HEK293 (cell line): Measurements from ENCODE around the gene LRP1B.
"Not testable (repeated sequence)": the region's sequence is repeated elsewhere in the genome, so short reads cannot be mapped to it uniquely, and the experiment has no call there.

Experiments
- CTCF ChIA-PET: fragments of 350-600 bp; formaldehyde crosslinking; extraction: SDS; loops from one replicate; lab custom pipeline; 2021; ENCODE audit warnings: antibody characterized with exemption; lab: Yijun Ruan, JAX
- POLR2A ChIA-PET: fragments of 300-600 bp; formaldehyde crosslinking; extraction: SDS; loops from one replicate; lab custom pipeline; 2020; ENCODE audit warnings: antibody characterized with exemption, inconsistent platforms; lab: Yijun Ruan, JAX
- H3K27ac ChIP-seq: fragments of 200-500 bp; sonication (Bioruptor generic); 2 replicates; pipeline ENCODE4 v1.5.1; 2014; ENCODE audit warnings: low read depth, low read length, control low read depth, inconsistent platforms; ENCODE audit errors: extremely low read depth
- H3K36me3 ChIP-seq, 2 experiments: fragments of 200-500 bp in 1 of 2; sonication (Bioruptor generic) in 1 of 2; 1 replicate in 1 of 2; 2 replicates in 1 of 2; pipeline ENCODE4 v1.5.1; 2014 to 2017; ENCODE audit warnings: inconsistent platforms in 2 of 2, low read length in 2 of 2; ENCODE audit not compliant: control insufficient read depth in 2 of 2, insufficient read depth in 1 of 2
- H3K4me1 ChIP-seq: fragments of 200-500 bp; sonication (Bioruptor generic); 2 replicates; pipeline ENCODE4 v1.5.1; 2014; ENCODE audit warnings: mild to moderate bottlenecking, low read length, inconsistent platforms; ENCODE audit not compliant: control insufficient read depth, insufficient read depth
- H3K4me3 ChIP-seq: 2 replicates; pipeline ENCODE4 v1.5.1; 2011; ENCODE audit warnings: low read depth, mild to moderate bottlenecking, control low read depth, low read length, moderate library complexity
- H3K9me3 ChIP-seq: fragments of 200-500 bp; sonication (Bioruptor generic); 2 replicates; pipeline ENCODE4 v1.5.1; 2014; ENCODE audit warnings: low read depth, low read length, inconsistent platforms; ENCODE audit not compliant: control insufficient read depth, insufficient read depth
- EGR2 ChIP-seq: fragments of 450-650 bp; formaldehyde crosslinking; IDR thresholded peaks from 2 replicates; pipeline ENCODE4 v1.5.1; 2016; ENCODE audit warnings: low read depth, missing biosample characterization, missing genetic modification characterization
- GLI2 ChIP-seq: fragments of 450-650 bp; formaldehyde crosslinking; IDR thresholded peaks from 2 replicates; pipeline ENCODE4; 2017; ENCODE audit warnings: missing biosample characterization, missing genetic modification characterization, low read depth, borderline replicate concordance
- YY1 ChIP-seq: fragments of 450-650 bp; formaldehyde crosslinking; IDR thresholded peaks from 2 replicates; pipeline ENCODE4 v1.5.1; 2018; ENCODE audit warnings: missing biosample characterization, missing genetic modification characterization
- ZBTB11 ChIP-seq: fragments of 450-650 bp; formaldehyde crosslinking; conservative IDR thresholded peaks from 2 replicates; pipeline ENCODE4 v1.5.1; 2016; ENCODE audit warnings: low read depth, missing biosample characterization, missing genetic modification characterization
- ZBTB8A ChIP-seq: fragments of 450-650 bp; formaldehyde crosslinking; IDR thresholded peaks from 2 replicates; pipeline ENCODE4 v1.5.1; 2016; ENCODE audit warnings: missing biosample characterization, missing genetic modification characterization
- ZIC2 ChIP-seq: fragments of 450-650 bp; formaldehyde crosslinking; IDR thresholded peaks from 2 replicates; pipeline ENCODE4 v1.5.1; 2016; ENCODE audit warnings: missing biosample characterization, missing genetic modification characterization
- ZNF114 ChIP-seq: fragments of 450-650 bp; formaldehyde crosslinking; IDR thresholded peaks from 2 replicates; pipeline ENCODE4 v1.5.0; 2017; ENCODE audit warnings: missing biosample characterization, missing genetic modification characterization
- ZNF140 ChIP-seq: fragments of 450-650 bp; formaldehyde crosslinking; IDR thresholded peaks from 2 replicates; pipeline ENCODE4 v1.5.1; 2016; ENCODE audit warnings: missing biosample characterization, missing genetic modification characterization
- ZNF394 ChIP-seq: fragments of 450-650 bp; formaldehyde crosslinking; IDR thresholded peaks from 2 replicates; pipeline ENCODE4 v1.5.1; 2016; ENCODE audit warnings: missing biosample characterization, missing genetic modification characterization, mild to moderate bottlenecking, moderate library complexity, borderline replicate concordance
- ZNF416 ChIP-seq: fragments of 450-650 bp; formaldehyde crosslinking; IDR thresholded peaks from 2 replicates; pipeline ENCODE4 v1.5.1; 2016; ENCODE audit warnings: missing biosample characterization, missing genetic modification characterization
- ZNF426 ChIP-seq: fragments of 450-650 bp; formaldehyde crosslinking; IDR thresholded peaks from 2 replicates; pipeline ENCODE4 v1.5.1; 2017; ENCODE audit warnings: missing biosample characterization, missing genetic modification characterization, mild to moderate bottlenecking, inconsistent platforms, moderate library complexity
- ZNF449 ChIP-seq: fragments of 450-650 bp; formaldehyde crosslinking; IDR thresholded peaks from 2 replicates; pipeline ENCODE4 v1.5.1; 2017; ENCODE audit warnings: missing biosample characterization, mild to moderate bottlenecking, missing genetic modification characterization, moderate library complexity
- ZNF501 ChIP-seq: fragments of 450-650 bp; formaldehyde crosslinking; IDR thresholded peaks from 2 replicates; pipeline ENCODE4 v1.5.1; 2016; ENCODE audit warnings: missing biosample characterization, missing genetic modification characterization
- ZNF518A ChIP-seq: fragments of 450-650 bp; formaldehyde crosslinking; conservative IDR thresholded peaks from 2 replicates; pipeline ENCODE4 v1.5.1; 2016; ENCODE audit warnings: low read depth, missing biosample characterization, missing genetic modification characterization
- ZNF555 ChIP-seq: fragments of 450-650 bp; formaldehyde crosslinking; conservative IDR thresholded peaks from 2 replicates; pipeline ENCODE4 v1.5.1; 2017; ENCODE audit warnings: missing biosample characterization, mild to moderate bottlenecking, missing genetic modification characterization, inconsistent platforms
- ZNF623 ChIP-seq: fragments of 450-650 bp; formaldehyde crosslinking; IDR thresholded peaks from 2 replicates; pipeline ENCODE4 v1.5.1; 2016; ENCODE audit warnings: missing biosample characterization, missing genetic modification characterization
- ZNF664 ChIP-seq: fragments of 450-650 bp; formaldehyde crosslinking; IDR thresholded peaks from 2 replicates; pipeline ENCODE4 v1.5.1; 2016; ENCODE audit warnings: missing biosample characterization, missing genetic modification characterization
- ZNF692 ChIP-seq: fragments of 450-650 bp; formaldehyde crosslinking; IDR thresholded peaks from 2 replicates; pipeline ENCODE4 v1.5.1; 2016; ENCODE audit warnings: missing biosample characterization, missing genetic modification characterization
- ZXDB ChIP-seq: fragments of 450-650 bp; formaldehyde crosslinking; IDR thresholded peaks from 2 replicates; pipeline ENCODE4 v1.5.1; 2016; ENCODE audit warnings: missing biosample characterization, missing genetic modification characterization
- TF ChIP-seq, protein P1 (sequence below): fragments of 450-650 bp; formaldehyde crosslinking; IDR thresholded peaks from 2 replicates; pipeline ENCODE4 v1.5.1; 2016; ENCODE audit warnings: missing biosample characterization, missing genetic modification characterization

Gene LRP1B

DNA sequence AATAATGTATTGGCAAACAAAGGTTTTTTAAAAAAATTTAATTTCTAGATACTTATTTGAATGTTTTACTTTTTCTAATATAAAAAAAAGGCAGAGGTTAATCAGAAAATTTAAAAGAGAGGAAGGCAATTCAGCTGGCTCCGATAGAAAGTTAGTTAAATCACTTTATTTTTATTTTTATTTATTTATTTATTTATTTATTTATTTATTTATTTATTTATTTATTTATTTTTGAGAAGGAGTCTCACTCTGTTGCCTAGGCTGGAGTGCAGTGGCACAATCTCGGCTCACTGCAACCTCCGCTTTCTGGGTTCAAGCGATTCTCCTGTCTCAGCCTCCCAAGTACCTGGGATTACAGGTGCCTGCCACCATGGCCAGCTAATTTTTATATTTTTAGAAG, 1480.7 kb downstream of the LRP1B start:
- H3K9me3 ChIP-seq, H3K4me1 ChIP-seq, H3K4me3 ChIP-seq, H3K27ac ChIP-seq, H3K36me3 ChIP-seq, POLR2A ChIA-PET: not testable (repeated sequence)
- TF ChIP-seq, protein P1, sequence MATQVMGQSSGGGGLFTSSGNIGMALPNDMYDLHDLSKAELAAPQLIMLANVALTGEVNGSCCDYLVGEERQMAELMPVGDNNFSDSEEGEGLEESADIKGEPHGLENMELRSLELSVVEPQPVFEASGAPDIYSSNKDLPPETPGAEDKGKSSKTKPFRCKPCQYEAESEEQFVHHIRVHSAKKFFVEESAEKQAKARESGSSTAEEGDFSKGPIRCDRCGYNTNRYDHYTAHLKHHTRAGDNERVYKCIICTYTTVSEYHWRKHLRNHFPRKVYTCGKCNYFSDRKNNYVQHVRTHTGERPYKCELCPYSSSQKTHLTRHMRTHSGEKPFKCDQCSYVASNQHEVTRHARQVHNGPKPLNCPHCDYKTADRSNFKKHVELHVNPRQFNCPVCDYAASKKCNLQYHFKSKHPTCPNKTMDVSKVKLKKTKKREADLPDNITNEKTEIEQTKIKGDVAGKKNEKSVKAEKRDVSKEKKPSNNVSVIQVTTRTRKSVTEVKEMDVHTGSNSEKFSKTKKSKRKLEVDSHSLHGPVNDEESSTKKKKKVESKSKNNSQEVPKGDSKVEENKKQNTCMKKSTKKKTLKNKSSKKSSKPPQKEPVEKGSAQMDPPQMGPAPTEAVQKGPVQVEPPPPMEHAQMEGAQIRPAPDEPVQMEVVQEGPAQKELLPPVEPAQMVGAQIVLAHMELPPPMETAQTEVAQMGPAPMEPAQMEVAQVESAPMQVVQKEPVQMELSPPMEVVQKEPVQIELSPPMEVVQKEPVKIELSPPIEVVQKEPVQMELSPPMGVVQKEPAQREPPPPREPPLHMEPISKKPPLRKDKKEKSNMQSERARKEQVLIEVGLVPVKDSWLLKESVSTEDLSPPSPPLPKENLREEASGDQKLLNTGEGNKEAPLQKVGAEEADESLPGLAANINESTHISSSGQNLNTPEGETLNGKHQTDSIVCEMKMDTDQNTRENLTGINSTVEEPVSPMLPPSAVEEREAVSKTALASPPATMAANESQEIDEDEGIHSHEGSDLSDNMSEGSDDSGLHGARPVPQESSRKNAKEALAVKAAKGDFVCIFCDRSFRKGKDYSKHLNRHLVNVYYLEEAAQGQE (tag by site-specific recombination): peak; percentile 56; the same call in 1 of the 2 replicates
- TF ChIP-seq ZNF518A (tag by site-specific recombination) (peak; percentile 68; the same call in 1 of the 2 replicates), ZBTB8A (peak; percentile 60), ZNF623 (tag by site-specific recombination) (peak; percentile 51), ZBTB11 (tag by site-specific recombination) (peak; percentile 54; the same call in 1 of the 2 replicates), ZNF140 (tag by site-specific recombination) (peak; percentile 21; the same call in 1 of the 2 replicates), ZXDB (tag by site-specific recombination) (peak; percentile 46; the same call in 1 of the 2 replicates), ZNF555 (tag by site-specific recombination) (peak; percentile 66), ZNF426 (tag by site-specific recombination) (peak; percentile 69), ZNF394 (tag by site-specific recombination) (peak; percentile 82; the same call in 1 of the 2 replicates)
- CTCF ChIA-PET: interaction anchor here (0.6 to 0.9 kb wide), 3 partner anchors 57 to 216 kb away, joined by 3 read pairs; no protein-coding TSS in a partner anchor

DNA sequence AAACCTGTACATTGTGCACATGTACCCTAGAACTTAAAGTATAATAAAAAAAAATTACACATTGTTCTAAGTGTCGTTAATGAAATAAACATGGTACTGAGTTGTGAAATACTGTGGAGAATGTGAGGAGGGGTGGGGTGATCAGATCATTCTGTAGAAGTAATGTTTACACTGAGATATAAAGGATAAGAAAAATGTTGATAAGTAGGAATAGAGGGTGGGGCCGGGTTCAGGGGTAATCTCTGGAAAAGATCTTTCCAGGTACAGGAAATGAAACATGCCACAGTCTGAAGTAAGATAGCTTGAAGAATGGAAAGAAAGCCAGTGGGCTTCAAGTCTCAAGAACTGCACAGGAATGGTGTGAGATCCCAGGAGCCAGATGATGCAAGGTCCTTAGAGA, 1482.4 kb downstream of the LRP1B start:
- Histone ChIP-seq H3K27ac (no peak overlapping the region), H3K4me3 (no peak overlapping the region), H3K9me3 (no peaks in the 10 kb centered on the region), H3K36me3 (no peaks in the 10 kb centered on the region), H3K4me1 (no peaks in the 10 kb centered on the region)
- CTCF ChIA-PET: no interaction called here
- POLR2A ChIA-PET: no interaction called here
- TF ChIP-seq ZXDB (tag by site-specific recombination) (no peak), ZNF664 (tag by site-specific recombination) (no peak), ZNF416 (tag by site-specific recombination) (no peak), ZIC2 (tag by site-specific recombination) (no peak), ZNF114 (tag by site-specific recombination) (no peak), GLI2 (tag by site-specific recombination) (no peak), YY1 (tag by site-specific recombination) (no peak), EGR2 (no peak), ZNF449 (tag by site-specific recombination) (no peak), ZNF692 (tag by site-specific recombination) (no peak), ZNF501 (no peak)
